OCI-LY7 (cell line): ENCODE results near the gene APOC3. TPM values are rescaled to one million over a fixed set of nuclear protein-coding genes. Genes with fewer than 3 reads are reported as not detected.

Experiments used
- BruUV-seq: library from RNA; stranded (reverse); fragments of 400-500 nt; replicated peaks from 2 replicates; lab custom pipeline; 2021; lab: Mats Ljungman, UMichigan
- CTCF ChIA-PET: fragments of 300-600 bp; sonication (Branson Sonifier 250); formaldehyde crosslinking; loops from one replicate; lab custom pipeline; 2022; ENCODE audit warnings: antibody characterized with exemption; ENCODE audit not compliant: unreplicated experiment; lab: Charles Lee
- POLR2A ChIA-PET: fragments of 300-600 bp; sonication (Branson Sonifier 250); formaldehyde crosslinking; loops from one replicate; lab custom pipeline; 2022; ENCODE audit warnings: antibody characterized with exemption; lab: Charles Lee
- DNase-seq: peaks from one replicate; pipeline ENCODE4 v3.0.0-alpha.2; 2015; ENCODE audit warnings: low spot score
- H2AFZ ChIP-seq: fragments of 200-600 bp; sonication (generic), shearing (Covaris generic); 2 replicates; pipeline ENCODE4 v1.6.1; 2014; ENCODE audit warnings: mild to moderate bottlenecking, antibody characterized with exemption, low read length, moderate library complexity
- H3K27ac ChIP-seq: fragments of 200-600 bp; sonication (generic); 2 replicates; pipeline ENCODE4 v1.5.1; 2014; ENCODE audit warnings: mixed run types, low read depth, mild to moderate bottlenecking, moderate library complexity, low read length, inconsistent platforms; ENCODE audit not compliant: poor library complexity, severe bottlenecking
- H3K36me3 ChIP-seq: fragments of 200-600 bp; sonication (generic); 2 replicates; pipeline ENCODE4 v1.6.1; 2014; ENCODE audit warnings: mild to moderate bottlenecking, antibody characterized with exemption, low read length, moderate library complexity, mixed read lengths; ENCODE audit not compliant: insufficient read depth
- H3K4me1 ChIP-seq: fragments of 200-600 bp; sonication (generic); 2 replicates; pipeline ENCODE4 v1.5.1; 2014; ENCODE audit warnings: mild to moderate bottlenecking, low read length; ENCODE audit not compliant: insufficient read depth, poor library complexity, severe bottlenecking
- H3K4me2 ChIP-seq: fragments of 200-600 bp; sonication (generic); 2 replicates; pipeline ENCODE4 v1.6.1; 2014; ENCODE audit warnings: mild to moderate bottlenecking, low read length
- H3K4me3 ChIP-seq: fragments of 200-600 bp; sonication (generic); 2 replicates; pipeline ENCODE4 v1.5.1; 2014; ENCODE audit warnings: mild to moderate bottlenecking, low read depth, low read length; ENCODE audit not compliant: poor library complexity, severe bottlenecking
- H3K79me2 ChIP-seq: fragments of 200-600 bp; sonication (generic); 2 replicates; pipeline ENCODE4 v1.6.1; 2016; ENCODE audit warnings: low read depth, mild to moderate bottlenecking, low read length, moderate library complexity, mixed read lengths; ENCODE audit not compliant: insufficient read depth
- H3K9me2 ChIP-seq: fragments of 200-600 bp; sonication (generic); 2 replicates; pipeline ENCODE4 v1.6.1; 2016; ENCODE audit warnings: mild to moderate bottlenecking, low read length, mixed read lengths; ENCODE audit not compliant: insufficient read depth
- H3K9me3 ChIP-seq: fragments of 200-600 bp; sonication (generic); 2 replicates; pipeline ENCODE4 v1.6.1; 2014; ENCODE audit warnings: mild to moderate bottlenecking, mixed run types, low read length, mixed read lengths
- H4K20me1 ChIP-seq: fragments of 200-600 bp; sonication (generic); 2 replicates; pipeline ENCODE4 v1.6.1; 2014; ENCODE audit warnings: mild to moderate bottlenecking, antibody characterized with exemption, low read length, moderate library complexity, mixed read lengths; ENCODE audit not compliant: insufficient read depth
- EZH2phosphoT487 ChIP-seq: fragments of 200-600 bp; sonication (generic); IDR thresholded peaks from 2 replicates; pipeline ENCODE4 v1.6.1; 2018; ENCODE audit warnings: low read depth, borderline replicate concordance, mild to moderate bottlenecking, mixed run types, antibody characterized with exemption, low read length, moderate library complexity, mixed read lengths
- intact Hi-C: fragments of 100-400 bp; cut with micrococcal nuclease; formaldehyde crosslinking; loops from one replicate; pipeline ENCODE4 v1.10.0; 2022; ENCODE audit not compliant: unreplicated experiment
- total RNA-seq, 2 experiments: library from RNA; depleted of rRNA in 1 of 2; stranded (reverse); fragments of >200 nt in 1 of 2; shearing (Covaris generic) in 1 of 2; gene quantifications; 2 replicates each; pipeline ENCODE4 v1.2.3, GENCODE V29; 2014 to 2022
- TF ChIP-seq, protein P1 (sequence below): fragments of 200-600 bp; sonication (generic); conservative IDR thresholded peaks from 2 replicates; pipeline ENCODE4 v1.5.1; 2014; ENCODE audit warnings: mild to moderate bottlenecking, antibody characterized with exemption, low read length, moderate library complexity, mixed read lengths

The APOC3 gene
- total RNA-seq, 2 experiments from 2014 or later, result not detected

DNA sequence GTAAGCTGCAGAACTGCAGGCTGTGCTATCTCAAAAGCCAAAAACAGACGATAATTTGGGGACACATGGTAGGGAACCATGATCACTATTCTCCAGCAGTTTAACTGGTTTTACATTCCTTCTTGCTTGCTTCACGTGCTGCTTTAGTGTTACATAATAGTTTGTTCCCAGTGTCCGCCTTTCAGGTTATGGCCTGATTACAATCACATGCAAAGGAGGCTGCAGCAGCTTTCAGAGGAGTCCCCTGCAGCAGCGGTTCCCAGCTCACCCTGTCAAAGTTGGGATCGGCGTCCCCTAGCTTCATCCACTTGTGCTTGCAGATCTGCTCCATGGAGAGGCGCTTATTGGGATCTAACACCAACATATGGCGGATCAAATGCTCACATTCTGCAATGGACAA, 46.9 kb downstream of the APOC3 start:
- no peaks in the 10 kb centered on the region for H3K9me3 ChIP-seq
- CTCF ChIA-PET, result no interaction called here
- no peak for DNase-seq
- no peaks in the 10 kb centered on the region for H3K79me2 ChIP-seq
- BruUV-seq, result no TSS peak
- H3K4me1 ChIP-seq, result peaks cover 7% of the 10 kb centered on the region
- H2AFZ ChIP-seq, result no peak overlapping the region
- no peak overlapping the region for H3K27ac ChIP-seq
- H3K4me2 ChIP-seq, result no peak overlapping the region
- no peak overlapping the region for H3K4me3 ChIP-seq
- intact Hi-C loops, result no loop called here
- no peaks in the 10 kb centered on the region for H4K20me1 ChIP-seq
- H3K36me3 ChIP-seq, result peaks cover 47% of the 10 kb centered on the region
- no peaks in the 10 kb centered on the region for H3K9me2 ChIP-seq
- no peak for TF ChIP-seq EZH2phosphoT487
- TF ChIP-seq, protein P1, sequence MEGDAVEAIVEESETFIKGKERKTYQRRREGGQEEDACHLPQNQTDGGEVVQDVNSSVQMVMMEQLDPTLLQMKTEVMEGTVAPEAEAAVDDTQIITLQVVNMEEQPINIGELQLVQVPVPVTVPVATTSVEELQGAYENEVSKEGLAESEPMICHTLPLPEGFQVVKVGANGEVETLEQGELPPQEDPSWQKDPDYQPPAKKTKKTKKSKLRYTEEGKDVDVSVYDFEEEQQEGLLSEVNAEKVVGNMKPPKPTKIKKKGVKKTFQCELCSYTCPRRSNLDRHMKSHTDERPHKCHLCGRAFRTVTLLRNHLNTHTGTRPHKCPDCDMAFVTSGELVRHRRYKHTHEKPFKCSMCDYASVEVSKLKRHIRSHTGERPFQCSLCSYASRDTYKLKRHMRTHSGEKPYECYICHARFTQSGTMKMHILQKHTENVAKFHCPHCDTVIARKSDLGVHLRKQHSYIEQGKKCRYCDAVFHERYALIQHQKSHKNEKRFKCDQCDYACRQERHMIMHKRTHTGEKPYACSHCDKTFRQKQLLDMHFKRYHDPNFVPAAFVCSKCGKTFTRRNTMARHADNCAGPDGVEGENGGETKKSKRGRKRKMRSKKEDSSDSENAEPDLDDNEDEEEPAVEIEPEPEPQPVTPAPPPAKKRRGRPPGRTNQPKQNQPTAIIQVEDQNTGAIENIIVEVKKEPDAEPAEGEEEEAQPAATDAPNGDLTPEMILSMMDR, result no peak
- POLR2A ChIA-PET, result no interaction called here

DNA sequence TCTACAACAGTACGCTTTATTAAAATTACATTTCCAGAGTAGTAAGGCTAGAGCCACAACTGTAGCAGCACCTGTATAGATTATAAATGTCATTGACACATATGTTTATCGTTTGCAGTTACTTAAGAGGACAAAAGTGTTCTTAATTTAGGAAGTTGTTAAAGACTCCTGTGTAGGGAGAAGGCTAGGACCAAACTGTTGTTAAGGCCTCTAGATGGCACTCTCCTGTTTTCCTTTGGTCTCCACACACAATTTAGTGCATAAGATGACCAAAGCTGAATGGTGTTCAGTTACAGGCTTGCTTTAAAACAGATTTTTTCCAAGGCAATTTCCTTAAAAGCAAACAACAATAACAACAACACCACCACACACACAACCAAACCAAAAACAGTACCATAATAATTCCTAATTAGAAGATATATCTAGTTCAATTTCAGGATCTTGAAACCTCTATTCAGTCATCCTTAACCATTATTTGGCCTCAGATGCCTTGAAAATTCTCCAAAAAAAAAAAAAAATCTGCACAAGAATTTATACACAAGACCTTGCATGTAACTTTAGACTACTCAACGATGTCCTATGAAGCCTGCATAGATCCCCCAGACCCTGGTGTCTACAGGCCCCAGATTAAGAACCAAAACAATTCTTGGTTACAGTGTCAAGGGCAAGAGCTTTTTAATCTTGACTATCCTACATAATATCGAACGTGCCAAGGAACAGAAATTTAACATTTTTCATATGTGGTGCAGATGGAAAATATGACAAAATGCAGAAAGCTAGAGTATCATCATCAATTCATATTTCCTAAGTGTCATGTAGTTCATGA, 50.3 kb downstream of the APOC3 start:
- Histone ChIP-seq H4K20me1 (no peaks in the 10 kb centered on the region), H3K36me3 (peaks cover 14% of the 10 kb centered on the region), H3K4me1 (peaks cover 7% of the 10 kb centered on the region), H3K4me2 (no peak overlapping the region), H3K27ac (no peak overlapping the region), H3K4me3 (no peak overlapping the region), H3K79me2 (no peaks in the 10 kb centered on the region), H3K9me3 (no peaks in the 10 kb centered on the region), H2AFZ (no peak overlapping the region), H3K9me2 (no peaks in the 10 kb centered on the region)
- ChIA-PET CTCF (interaction anchor here (1.0 to 1.7 kb wide), 2 partner anchors 46 to 226 kb away, joined by 3 to 6 read pairs; no protein-coding TSS in a partner anchor), POLR2A (interaction anchor here (1.0 to 1.5 kb wide), 2 partner anchors 9 to 46 kb away, joined by 3 to 4 read pairs; no protein-coding TSS in a partner anchor)
- no TSS peak for BruUV-seq
- intact Hi-C loops, result loop anchor here (1.0 to 5.0 kb wide), 3 partner anchors 47 to 226 kb away; no protein-coding TSS in a partner anchor
- no peak for TF ChIP-seq EZH2phosphoT487
- TF ChIP-seq, protein P1, result peak; percentile 96
- peak; percentile 81 for DNase-seq

- H2AFZ ChIP-seq, result no peak overlapping the region
- no TSS peak for BruUV-seq
- intact Hi-C loops, result loop anchor here (5.0 kb wide), 1 partner anchor 46 kb away; no protein-coding TSS in a partner anchor
- no peak for TF ChIP-seq EZH2phosphoT487
- TF ChIP-seq, protein P1, result no peak
- H3K4me1 ChIP-seq, result peaks cover 7% of the 10 kb centered on the region
- no peaks in the 10 kb centered on the region for H3K79me2 ChIP-seq
- ChIA-PET POLR2A (interaction anchor here (1.5 kb wide), 1 partner anchor 45 kb away, joined by 4 read pairs; no protein-coding TSS in a partner anchor), CTCF (interaction anchor here (1.1 to 1.5 kb wide), 2 partner anchors 217 to 225 kb away, joined by 5 read pairs; partner anchors contain the start of gene SIK3)
- DNase-seq, result no peak
- no peaks in the 10 kb centered on the region for H4K20me1 ChIP-seq
- H3K9me2 ChIP-seq, result no peaks in the 10 kb centered on the region
- H3K36me3 ChIP-seq, result peaks cover 11% of the 10 kb centered on the region; the same call in 1 of the 2 replicates
- H3K9me3 ChIP-seq, result no peaks in the 10 kb centered on the region
- no peak overlapping the region for H3K27ac ChIP-seq
- no peak overlapping the region for H3K4me3 ChIP-seq
- no peak overlapping the region for H3K4me2 ChIP-seq
Measured at GRCh38 chr11:116881143-116881542, 51.4 kb downstream of the APOC3 start.
